ENCODE results near the gene PLEKHB1.

PLEKHB1 gene

DNA sequence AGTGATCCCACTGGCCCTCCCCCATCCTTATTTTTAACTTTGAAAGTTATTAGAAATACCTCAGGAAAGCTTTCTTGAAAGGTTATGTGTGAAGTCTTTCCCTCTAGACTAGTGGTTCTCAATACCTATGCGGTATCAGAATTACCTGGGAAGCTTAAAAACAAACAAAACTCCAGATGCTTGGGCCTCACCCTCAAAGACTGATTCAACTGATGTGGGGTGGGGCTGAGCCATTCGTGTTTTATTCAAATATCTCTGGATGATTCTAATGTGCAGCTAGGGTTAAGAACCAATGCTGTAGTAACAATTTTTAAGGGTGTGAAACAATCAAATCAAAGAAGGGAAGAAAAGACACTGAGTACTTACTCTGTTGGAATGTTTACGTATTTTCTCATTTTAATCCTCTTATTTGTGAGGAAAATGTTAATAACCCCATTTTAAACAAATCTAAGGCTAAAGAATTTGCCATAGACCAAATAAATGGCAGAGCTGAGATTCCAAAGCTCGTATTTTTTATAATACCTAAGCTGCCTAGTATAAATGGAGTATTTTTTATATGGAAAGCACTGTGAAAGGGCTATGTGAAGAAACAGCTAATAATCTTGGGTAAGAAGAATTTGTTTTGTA, 47.6 kb downstream of the PLEKHB1 start:
- DNase-seq = no peak

- no peak for DNase-seq
Measured at GRCh38 chr11:73705053-73705452, 58.7 kb downstream of the PLEKHB1 start.

DNA sequence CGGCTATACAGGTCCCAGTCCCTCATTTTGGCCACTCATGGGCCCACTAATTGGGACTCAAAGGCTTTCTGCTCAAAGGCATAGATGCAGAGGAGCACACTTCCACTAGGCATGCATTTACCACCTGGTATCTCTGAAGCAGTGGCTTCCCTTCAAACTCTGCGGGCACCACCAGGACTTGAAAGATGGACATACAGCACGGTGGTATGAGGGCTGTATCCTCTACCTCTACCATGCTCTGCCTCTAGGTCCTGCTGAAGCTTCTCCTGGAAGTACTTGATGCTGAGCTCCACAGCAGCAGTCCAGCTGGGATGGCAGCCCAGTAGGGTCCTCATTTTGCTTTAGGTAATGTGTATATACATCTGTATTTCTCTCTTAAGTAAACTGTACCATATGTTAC, 64.6 kb downstream of the PLEKHB1 start:
- no peak for DNase-seq

Data from midbrain (tissue), 1 donor.